Activated CD4-positive, alpha-beta T cell treated with anti-CD3 and anti-CD28 coated beads, Interleukin-10, Interleukin-2, amounts not matched to agents 100 ng/mL and 50 ng/mL, durations not matched to agents 16 hours and 8 hours (primary cell): ENCODE results near the gene TMEM132D.
A peak's percentile ranks its signal among the peaks of the same experiment; 100 is the strongest.
"Not testable (repeated sequence)": the region's sequence is repeated elsewhere in the genome, so short reads cannot be mapped to it uniquely, and the experiment has no call there.

Experiments
- DNase-seq: peaks from one replicate; pipeline ENCODE4 v3.0.0-alpha.2; 2020

Gene TMEM132D

DNA sequence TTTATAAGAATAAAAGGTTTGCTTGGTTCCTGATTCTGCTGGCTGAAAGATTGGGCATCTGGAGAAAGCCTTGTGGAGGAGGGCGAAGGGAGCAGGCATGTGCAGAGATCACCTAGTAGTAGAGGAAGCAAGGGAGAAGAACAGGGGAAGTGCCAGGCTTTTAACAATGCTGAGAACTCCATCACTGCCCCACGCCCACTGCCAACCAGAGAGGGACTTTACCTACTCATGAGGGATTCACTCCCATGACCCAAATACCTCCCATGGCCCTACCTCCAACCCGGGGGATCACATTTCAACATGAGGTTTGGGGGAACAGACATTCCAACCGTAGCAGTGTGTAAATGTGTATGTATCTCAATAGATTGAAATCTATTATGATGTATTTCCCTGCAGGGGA lies 690.3 kb downstream of the TMEM132D start:
- DNase-seq: no peak

DNA sequence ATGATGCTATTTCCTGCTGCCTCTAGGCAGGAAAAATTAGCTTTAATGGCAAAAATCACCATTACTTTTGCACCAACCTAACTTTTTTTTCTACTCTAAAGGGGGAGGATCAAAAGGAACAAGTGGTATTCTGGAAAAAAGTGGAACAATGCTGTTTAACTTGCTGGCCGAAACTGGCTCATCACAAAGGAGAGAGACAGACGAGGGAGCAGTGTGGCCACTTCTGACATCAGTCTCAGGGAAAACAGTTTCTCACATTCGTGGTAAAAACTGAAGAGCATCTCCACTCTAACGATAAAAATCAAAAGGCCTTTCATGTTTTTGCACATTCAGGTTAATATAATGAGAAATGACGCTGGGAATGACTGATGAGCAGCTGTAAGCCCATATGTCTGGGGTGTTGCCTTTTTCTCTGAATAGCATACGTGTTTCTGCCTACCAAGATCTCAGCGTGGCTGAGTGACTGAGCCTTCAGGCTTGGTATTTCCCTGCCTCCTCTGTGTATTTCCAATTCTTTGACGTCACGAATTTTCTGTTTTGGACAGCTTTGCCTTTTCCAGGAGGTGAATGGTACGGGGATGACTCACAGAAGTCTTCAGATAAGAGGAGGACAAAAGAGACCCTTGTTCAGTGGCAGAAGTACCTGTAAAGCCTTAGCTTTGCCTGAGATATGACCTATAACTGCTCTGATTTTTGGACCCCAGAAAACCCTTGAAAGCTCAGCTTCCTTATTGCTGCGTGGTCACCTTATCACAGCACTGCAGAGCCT lies 691.8 kb downstream of the TMEM132D start:
- no peak for DNase-seq

DNA sequence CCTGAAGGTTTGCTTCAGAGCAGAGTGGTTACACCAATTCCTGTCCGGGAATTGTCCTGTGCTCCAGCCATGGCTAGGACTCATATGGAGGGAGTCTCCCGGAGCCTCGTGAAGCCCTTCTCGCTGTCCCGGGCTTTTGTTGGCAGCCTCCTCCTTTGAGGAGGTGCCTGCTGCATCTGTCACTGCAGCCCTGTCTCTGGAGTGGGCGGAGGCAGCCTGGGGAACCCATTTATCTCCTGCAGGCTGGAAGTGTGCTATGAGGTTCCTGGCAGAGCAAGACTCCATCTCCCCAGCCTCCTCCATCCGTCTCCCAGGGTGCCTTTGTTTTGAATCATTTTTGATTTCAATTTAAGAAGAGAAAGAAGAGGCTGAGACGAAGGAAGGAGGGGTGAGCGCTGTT lies 695.3 kb downstream of the TMEM132D start:
- DNase-seq: no peak

DNA sequence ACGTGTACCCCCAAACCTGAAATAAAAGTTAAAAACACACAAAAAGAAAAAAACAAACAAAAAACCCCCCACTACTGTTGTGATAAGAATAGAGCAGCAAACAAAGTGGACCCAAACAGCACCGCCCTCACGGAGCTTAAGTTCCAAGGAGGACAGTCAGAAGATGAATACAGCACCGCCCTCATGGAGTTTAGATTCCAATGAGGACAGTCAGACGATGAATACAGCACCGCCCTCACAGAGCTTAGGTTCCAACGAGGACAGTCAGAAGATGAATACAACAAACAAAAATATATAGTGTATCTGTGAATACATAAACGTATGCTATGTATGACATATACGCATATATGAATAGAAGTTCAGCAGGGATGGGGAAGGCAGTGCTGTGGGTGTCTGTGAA lies 696.7 kb downstream of the TMEM132D start:
- no peak for DNase-seq

DNA sequence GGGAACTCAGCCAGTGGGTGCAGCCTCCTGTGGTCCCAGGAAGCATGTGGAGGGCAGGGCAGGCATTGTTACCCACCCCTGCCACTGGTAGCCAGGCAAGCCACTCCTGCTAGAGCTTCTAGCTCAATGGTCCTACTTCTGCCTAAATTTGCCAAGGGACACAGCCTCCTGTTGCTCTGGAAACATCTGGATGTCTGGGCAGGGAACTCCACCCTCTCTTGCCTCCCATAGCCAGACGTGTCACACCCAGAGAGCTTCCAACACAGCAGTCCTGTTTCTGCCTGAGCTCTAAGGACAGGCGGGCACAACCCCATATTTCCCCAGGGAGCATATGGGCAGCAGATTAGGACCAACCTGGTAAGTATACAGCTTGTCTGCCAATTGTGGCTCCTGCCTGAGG lies 700.4 kb downstream of the TMEM132D start:
- DNase-seq: no peak

DNA sequence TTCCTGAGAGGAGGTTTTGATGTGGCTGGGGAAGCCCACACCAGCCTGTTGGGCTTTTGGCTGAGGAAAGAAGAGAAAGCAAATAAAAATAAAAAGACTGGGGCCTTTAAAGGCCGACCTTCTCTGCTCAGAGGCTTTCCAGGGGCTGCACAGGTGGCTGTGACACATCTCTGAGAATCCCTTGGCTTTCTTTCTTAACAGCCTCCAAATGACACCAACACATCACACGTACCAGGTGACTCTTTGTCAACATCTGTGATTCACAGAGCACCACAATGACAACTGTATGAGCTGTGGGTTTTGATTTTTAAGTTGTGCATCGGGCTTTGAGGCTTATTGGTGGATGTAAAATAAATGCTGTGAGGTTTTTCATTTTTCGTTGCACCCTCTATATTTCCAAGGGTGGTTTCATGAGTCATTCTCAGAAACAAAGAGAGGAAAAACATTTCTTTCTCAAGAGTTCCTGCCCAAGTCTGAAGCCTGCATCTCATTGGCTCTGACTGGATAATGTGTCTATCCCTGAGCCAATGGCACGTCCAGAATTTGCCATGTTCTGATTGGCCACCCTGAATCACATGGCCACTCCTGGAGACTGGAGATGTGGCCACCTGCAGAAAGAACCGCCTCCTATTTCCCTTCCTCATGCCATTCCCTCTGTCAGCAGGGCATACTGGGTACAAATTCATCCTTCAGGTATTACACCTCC lies 701.6 kb downstream of the TMEM132D start:
- DNase-seq: no peak

DNA sequence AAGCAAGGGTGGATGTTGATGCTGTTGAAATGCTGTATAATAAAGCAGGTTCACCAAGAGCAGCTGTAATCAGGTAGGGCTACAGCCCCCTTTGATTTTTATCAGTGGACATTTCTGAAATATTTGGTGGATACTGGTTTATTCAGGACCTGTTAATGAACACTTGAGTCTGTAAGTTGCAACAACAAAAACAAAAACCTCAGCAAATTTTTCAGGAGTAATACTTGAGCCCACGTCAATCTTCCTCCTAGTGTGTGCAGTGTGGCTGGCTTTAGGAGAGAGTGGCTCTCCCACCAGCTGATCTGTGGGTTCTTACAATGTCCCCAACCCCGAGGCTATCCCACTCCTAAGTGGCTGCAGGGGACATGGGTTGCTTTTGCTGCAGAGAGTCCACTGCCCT lies 702.8 kb downstream of the TMEM132D start:
- no peak for DNase-seq

DNA sequence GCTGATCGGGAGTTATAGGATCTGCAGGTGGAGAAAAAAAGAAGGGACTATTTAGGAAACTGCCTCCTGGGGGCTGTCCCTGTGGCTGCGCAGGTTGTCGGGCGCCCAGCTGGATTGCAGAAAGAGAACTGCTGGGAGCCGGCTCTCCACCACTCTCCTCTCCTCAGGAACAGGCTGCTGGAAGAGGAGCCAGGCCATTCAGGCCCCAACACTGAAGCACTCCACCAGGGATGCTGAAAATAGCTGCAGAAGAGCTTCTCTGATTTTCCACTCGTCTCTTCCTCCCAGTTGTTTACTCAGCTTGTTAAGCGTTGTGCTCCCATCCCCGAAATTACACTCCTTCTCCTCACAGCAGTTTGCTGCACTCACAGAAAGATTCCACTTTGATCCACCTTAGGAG lies 703.2 kb downstream of the TMEM132D start:
- no peak for DNase-seq

DNA sequence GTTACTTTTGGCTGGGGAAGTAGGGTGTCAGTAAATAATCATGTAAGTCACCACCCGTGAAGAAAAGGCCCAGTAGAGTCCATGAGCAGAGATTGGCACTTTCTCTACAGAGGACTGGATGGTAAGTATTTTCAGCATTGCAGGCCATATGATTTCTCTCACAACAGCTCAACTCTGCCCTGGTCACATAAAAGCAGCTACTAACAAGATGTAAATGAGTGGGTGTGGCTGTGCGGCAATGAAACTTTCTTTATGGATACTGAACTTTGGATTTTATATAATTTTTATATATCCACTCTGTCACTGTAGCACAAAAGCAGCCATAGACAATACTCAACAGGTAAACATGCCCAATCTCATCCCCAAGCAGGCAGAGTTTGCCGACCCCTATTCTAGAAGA lies 706.9 kb downstream of the TMEM132D start:
- no peak for DNase-seq

DNA sequence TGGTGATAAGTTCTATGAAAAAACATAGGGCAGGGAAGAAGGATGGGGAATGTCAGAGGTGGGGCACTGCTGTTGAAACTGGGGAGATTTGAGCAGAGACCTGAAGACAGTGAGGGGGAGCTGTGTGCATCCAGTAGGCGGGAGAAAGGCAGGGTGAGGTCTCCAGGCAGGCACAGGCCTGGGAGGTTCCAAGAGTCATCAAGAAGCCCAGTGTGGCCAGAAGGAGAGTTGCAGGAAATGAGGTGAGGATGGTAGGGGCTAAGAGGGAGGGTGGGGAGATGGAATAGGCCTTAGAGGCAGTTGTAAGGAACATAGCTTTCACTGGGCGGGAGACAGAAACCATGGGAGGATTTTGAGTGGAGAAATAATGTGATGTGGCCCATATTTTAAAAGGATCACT lies 708.7 kb downstream of the TMEM132D start:
- DNase-seq: no peak

DNA sequence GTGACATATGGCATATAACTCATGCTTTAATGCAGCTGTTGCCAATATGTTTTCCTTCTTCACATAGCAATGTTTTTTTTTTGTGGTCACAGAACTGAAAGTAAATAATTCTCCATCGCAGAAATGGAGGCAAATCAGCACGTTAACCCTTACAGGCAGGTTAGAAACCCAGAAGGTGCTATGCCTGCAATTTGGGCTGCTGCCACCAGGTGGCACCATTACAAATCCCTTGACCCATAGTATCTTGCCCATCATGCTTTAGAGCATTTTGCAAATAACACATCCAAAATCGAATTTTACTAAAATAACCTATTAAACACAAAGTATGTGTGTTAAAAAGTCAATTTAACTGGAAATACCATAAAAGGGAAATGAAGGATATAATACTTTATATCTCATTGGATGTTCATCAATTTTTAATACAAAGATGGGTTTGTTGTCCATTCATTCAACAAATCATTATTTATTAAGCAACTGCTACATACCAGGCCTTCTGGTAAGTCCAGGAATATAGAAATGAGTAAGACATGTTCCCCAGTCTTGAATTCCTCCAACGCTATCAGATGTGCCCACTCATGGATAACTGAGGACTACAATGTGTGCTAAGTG lies 710.5 kb downstream of the TMEM132D start:
- peak; percentile 37 for DNase-seq

DNA sequence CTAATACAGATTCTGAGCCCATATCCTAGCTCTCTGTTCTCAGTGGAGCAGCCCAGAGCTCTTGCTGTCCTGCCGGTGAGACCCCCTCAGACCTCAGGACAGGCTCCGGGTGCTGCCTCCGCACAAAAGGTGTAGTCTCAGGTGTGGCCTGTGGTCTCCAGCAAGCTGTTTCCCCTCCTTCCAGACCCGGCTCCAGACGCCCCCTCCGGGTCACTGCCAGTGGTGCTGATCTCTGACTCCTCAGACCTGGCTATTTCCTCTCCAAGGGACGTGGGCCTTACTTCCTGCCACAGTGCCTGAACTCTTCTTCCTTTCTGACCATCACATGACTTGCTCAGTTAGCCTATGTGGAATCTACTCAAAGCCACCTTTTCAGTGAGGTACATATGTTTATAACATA lies 713.0 kb downstream of the TMEM132D start:
- DNase-seq: no peak

DNA sequence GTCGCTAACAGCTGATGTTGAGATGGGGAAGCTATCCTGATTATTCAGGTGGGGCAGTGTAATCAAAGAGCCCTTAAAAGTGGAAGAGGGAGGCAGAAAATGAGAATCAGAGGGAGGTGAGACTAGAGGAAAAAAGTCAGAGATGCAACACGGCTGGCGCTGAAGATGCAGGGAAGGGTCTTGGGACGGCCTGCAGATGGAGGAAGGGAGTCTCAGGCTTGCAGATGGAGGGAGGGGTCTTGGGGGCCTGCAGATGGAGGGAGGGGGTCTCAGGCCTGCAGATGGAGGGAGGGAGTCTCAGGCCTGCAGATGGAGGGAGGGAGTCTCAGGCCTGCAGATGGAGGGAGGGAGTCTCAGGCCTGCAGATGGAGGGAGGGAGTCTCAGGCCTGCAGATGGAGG lies 713.9 kb downstream of the TMEM132D start:
- DNase-seq: not testable (repeated sequence)

DNA sequence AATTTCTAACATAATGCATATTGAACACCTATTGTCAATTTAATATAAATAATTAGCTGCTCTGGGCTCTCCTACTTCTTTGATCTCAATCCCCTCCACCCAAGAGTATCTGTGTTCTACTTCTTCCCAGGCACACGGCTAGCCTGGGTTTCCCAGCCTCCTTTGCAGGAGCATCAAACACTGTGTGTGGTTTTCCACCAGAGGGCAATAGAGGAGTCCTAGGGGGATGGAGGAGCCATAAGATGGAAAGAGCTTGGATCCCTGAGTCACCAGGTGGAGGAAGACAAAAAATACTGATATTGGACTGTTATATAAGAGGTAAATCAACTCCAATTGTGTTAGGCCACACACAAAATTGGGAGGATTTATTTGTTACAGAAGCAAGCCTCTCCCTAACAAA lies 716.9 kb downstream of the TMEM132D start:
- peak; percentile 2 for DNase-seq

DNA sequence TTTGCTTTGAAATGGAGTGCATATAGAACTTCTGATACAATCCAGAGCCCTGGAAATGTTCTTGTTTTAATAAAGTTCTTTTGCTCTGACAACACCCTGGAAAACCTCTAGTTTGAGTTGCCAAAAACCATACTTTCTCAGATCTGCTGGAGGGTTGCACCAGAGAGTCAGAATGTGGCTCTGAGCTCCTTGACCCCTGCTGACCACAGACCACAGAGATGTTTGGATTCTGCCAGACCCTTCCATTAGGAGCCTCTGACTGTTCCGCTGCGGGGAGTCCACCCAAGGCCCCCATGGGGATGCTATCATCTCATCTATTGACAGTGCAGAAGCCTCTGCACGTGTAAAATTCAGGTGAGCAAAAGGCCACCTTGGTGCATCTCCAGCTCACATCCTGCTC lies 718.0 kb downstream of the TMEM132D start:
- no peak for DNase-seq

DNA sequence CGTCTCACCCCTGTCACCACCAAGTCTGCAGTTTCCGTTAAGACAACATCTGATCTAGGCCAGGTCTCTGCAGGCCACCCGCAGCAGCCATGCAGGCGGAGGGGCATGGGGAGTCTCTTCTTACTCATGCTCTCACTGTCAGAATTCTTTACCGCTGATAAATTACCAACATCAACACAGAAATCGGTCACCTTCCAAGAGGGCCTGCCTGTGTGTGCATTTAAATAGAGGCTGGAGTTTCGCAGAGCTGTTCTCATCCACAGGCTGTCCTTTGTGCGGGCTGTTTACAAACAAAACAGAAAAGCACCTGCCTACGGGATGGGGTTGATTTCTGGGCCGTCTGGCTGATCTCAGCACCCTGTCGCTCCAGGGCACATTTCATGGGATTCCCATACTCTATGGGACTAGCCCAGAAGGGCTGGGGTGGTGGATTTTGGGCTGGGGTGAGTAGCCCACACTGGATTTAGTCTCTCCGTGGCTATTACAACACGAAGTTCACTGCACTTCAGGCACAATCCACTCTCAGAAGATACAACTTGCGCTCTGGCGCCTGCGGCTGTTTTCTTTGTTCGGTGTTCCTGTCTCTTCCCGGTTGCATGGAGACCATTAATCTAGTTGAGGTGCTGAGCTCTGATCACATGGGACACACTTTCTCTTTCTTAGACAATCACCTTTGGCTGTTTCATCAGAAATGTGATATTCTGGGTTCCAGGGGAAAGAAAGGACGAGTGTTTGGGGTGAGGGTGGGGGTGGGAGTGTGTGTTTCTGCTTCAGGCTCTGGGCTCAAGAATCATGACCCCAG lies 719.5 kb downstream of the TMEM132D start:
- DNase-seq: no peak

DNA sequence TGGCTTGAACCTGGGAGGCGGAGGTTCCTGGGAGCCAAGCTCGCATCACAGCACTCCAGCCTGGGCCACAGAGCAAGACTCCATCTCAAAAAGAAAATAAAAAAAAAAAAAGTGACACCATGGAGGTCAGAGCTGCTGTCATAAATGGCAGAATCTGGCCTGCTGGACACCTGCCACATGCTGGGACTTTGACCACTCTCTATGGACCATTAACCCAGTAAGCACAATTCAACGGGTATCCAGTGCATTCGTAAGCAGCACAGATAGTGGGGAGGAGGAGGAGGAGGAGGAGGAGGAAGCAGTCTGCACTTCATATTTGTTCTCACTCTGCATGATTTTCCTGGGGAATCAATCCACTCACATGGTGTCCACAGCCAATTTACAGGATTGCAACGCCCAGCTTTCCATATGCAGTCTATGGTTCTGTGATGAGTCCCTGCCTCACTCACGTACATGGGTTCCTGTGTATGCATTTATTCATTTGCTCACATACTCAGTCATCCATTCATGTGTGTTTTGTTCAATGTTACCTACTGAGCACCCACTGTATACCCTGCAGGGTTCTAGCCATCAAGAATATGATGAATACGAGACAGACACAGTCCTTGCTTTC lies 723.8 kb downstream of the TMEM132D start:
- DNase-seq: no peak

DNA sequence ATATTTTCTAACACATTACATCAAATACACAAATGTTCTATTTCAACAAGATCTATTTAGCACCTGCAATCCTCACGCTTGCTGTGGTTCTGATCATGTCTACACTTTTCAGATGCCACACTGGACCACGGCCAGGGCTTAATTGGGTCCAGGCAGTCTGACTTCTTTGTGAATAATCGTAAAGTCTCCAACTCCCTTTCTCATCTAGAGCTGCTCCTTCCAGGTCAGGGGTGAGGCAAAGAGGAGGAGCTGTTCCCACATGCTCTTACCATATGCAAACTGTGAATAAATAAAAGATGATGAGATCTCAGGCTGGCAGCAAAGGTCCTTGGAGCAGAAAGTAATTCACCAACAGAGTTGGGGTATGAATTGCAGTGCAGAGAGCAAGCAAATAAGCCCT lies 733.9 kb downstream of the TMEM132D start:
- DNase-seq: no peak

DNA sequence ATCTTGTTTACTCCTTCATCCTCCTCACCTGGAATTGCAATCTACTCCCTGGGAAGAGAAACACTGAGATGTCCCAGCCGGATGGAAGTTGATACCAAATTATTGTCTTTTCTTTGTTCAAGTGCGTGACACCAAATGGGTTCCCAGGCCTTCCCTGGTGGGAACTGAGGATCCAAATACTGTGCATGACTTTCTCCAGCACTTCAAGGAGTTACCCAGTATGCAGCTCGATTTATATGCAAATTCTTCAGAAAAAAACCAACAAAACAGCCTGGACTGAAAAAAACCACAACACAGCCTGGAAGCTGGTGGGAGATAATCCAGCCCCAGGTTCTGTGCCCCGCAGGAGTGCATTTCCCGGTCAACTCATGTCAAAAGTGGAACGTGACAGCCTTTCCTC lies 740.0 kb downstream of the TMEM132D start:
- no peak for DNase-seq

DNA sequence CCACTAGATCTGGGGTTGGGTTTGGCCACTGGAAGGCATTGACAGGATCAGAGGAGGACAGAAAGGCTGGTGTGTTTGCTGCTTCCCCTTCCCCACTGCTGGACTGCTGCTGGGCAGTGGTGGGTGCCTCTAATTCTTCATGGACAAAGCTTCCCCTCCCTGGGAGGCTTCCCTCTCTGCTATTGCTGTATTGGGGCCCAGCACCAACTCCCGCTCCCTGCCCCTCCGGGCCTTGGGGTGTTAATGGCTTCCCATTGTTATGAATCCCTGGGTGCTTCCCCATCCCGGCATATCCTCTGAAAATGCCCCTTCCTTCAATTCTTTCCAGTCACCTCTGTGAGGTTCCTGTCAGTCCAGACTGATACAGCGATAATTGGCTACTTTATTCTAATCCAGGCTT lies 740.4 kb downstream of the TMEM132D start:
- no peak for DNase-seq

DNA sequence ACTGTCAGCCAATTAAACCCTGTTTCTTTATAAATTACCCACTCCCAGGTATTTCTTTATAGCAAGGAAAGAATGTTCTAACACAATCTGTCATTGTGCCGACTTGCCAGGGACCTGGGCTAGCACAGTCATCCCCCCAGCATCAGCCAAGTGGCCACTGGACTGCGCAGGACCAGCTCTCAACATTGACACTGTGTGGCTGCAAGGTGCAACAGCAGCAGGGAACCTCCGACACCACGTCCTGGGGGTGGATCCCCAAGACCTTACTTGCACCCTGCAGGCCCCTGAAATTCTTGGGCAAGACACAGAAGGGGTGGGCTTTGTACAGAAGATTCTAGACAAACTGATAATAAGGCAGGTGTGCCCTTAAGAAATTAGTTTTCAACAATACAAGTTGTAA lies 741.0 kb downstream of the TMEM132D start:
- no peak for DNase-seq

DNA sequence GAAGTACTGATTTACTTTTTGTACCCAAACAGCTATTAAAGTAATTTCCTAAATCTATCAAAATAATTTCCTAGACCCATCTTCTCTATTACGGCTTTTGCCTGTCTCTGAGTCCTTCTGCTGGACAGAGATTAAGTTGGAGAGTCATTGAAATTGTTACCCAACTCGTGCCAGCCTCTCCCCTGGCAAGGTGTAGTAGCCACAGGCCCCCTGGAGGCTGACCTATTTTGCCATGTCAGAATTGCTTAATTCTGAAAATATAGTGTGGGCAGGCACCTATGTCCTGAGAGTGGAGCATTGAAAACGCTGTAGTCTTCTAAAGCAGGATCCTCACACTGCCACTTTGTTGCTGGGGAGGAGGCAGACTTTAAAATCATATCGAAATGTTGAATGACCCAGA lies 742.3 kb downstream of the TMEM132D start:
- no peak for DNase-seq

DNA sequence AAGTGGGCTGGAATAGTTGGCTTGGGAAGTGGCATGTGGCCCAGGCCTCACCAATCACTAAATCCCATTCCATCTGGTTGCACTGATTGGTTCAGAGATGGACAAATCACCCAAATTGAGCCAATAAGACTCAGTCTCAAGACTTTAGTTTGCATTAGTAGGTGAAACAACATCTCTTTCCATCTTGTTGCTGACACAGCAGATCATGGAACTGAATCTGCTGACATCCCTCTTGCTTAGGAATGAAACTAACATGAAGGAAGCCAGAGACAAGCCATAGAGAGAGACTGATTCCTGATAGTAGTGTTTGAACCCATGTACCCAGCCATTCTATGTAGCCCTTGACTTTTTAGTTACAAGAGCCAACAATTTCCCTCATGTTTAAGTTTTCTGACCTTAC lies 743.5 kb downstream of the TMEM132D start:
- no peak for DNase-seq
